Measurements from ENCODE around the gene BUD31.
"Not testable (repeated sequence)": the region's sequence is repeated elsewhere in the genome, so short reads cannot be mapped to it uniquely, and the experiment has no call there.

Gene BUD31

DNA sequence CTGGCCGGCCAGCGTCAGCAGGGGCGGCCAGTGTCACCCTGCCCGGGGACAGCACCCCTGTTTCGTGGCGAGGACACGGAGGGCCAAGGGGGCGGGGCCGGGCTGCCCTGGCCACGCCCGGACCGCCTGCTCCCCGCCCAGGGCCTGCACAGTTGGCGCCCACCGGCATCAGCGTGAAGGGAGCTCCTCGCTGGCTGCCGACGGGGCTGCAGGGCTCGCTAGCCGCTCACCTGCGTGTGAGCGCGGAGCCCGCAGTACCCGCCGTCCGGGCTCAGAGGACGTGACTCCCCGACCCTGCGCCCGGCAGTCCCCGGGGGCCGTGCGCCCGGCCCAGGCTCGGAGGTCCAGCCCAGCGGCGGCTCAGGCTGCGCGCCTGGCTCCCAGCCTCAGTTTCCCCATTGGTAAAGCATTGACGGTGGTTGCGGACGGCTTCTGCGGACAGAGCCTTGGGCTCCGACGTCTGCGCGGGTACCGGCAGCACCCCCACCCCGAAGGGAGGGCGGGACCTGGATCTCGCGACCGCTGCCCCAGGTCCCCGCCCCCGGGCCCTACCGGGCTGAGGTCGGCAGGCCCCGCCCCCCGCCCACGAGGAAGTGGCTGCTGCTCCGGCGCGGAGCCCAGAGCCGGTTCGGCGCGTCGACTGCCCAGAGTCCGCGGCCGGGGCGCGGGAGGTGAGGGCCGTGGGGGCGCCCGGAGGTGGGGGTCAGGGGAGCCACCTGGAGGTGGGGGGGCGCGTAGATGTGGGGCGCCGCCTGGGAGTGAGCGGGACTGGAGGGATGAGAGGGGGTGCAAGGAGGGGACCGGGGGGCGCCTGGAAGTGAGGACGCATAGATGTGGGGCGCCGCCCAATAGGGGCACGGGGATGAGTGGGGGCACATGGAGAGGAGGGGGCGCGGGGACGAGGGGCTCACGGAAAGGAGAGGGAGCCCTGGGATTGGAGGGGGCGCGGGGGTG, 34.4 kb upstream of the BUD31 start, which contains the start of gene ARPC1B:
Gene ARPC1B, plus strand, starts transcription at position 620 of the 954 bp plus-strand sequence. CDS start 10,985 bp downstream, outside the sequence.
- TF ChIP-seq, protein P1, sequence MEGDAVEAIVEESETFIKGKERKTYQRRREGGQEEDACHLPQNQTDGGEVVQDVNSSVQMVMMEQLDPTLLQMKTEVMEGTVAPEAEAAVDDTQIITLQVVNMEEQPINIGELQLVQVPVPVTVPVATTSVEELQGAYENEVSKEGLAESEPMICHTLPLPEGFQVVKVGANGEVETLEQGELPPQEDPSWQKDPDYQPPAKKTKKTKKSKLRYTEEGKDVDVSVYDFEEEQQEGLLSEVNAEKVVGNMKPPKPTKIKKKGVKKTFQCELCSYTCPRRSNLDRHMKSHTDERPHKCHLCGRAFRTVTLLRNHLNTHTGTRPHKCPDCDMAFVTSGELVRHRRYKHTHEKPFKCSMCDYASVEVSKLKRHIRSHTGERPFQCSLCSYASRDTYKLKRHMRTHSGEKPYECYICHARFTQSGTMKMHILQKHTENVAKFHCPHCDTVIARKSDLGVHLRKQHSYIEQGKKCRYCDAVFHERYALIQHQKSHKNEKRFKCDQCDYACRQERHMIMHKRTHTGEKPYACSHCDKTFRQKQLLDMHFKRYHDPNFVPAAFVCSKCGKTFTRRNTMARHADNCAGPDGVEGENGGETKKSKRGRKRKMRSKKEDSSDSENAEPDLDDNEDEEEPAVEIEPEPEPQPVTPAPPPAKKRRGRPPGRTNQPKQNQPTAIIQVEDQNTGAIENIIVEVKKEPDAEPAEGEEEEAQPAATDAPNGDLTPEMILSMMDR (IDR thresholded peaks at IDR 0.05; ENCODE audit: low read depth, low read length), result no peak
- in situ Hi-C loops (cut with HindIII; ENCODE audit: low sequenced_read_pairs), result no loop called here
- H3K4me3 ChIP-seq (ENCODE audit: low read depth, low read length), result peak within 1 kb of the TSS; percentile 64
- peak; percentile 67 for DNase-seq (ENCODE audit: low read depth, low spot score)

DNA sequence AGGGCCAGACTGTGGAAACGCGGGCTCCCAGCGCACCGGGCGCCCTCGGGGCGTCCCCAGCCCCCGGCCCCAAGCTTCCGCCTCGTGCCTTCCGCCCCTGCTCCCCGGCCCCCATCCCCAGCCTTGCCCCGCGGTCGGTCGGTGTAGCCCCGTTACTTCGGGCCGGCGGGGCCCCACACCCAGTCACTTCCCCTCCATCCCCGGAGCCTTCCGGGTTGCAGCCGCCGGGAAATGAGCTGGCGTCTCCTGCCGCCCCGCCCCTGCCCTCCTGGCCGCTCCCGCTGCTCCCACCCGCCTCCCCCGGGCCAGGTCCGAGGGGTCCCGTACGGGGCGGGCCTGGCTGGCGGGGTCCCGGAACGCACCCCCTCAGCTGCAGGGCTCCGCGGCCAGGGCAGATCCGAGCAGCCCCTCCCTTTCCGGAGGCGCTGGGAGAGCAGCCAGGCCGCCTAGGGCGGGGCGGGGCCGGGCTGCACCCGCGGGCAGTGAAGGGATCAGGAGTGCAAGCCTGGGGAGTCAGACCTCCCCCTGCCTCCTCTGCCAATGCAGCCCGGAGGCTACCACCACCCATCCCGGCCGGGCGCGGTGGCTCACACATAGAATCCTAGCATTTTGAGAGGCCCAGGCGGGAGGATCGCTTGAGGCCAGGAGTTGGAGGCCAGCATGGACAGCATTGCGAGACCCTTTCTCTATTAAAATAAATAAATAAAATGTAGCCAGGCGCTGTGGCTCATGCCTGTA, 33.5 kb upstream of the BUD31 start:
- in situ Hi-C loops (cut with HindIII; ENCODE audit: low sequenced_read_pairs), result no loop called here
- DNase-seq (ENCODE audit: low read depth, low spot score), result peak; percentile 67
- TF ChIP-seq, protein P1 (IDR thresholded peaks at IDR 0.05; ENCODE audit: low read depth, low read length), result no peak
- H3K4me3 ChIP-seq (ENCODE audit: low read depth, low read length), result peak overlapping the region; percentile 64

DNA sequence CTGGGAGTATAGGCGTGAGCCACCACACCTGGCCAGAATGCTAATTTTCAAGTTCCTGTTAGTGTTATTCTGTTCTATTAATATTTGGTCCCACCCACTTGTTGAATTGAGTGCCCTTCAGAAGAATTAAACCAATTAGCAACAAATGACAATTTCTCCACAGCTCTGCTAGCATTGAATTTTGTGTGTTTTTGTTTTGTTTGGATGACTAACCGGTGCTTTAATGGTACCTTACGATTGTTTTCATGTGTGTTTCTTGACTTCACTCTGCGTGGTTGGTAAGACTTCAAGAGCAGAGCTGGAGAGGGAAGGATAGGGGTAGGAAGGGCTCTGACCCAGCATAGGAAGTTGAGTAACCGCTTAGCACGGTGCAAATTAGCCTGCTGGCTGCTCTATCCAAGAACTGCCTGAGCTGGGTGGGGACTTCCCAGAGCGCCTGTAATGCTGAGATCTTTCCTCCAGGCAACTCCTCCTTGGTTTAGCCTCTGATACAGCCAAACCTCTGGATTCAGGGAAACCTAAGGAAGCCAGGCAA, 29.7 kb upstream of the BUD31 start:
- TF ChIP-seq, protein P1 (IDR thresholded peaks at IDR 0.05; ENCODE audit: low read depth, low read length), result no peak
- DNase-seq (ENCODE audit: low read depth, low spot score), result peak; percentile 87
- in situ Hi-C loops (cut with HindIII; ENCODE audit: low sequenced_read_pairs), result no loop called here
- no peak overlapping the region for H3K4me3 ChIP-seq (ENCODE audit: low read depth, low read length)

DNA sequence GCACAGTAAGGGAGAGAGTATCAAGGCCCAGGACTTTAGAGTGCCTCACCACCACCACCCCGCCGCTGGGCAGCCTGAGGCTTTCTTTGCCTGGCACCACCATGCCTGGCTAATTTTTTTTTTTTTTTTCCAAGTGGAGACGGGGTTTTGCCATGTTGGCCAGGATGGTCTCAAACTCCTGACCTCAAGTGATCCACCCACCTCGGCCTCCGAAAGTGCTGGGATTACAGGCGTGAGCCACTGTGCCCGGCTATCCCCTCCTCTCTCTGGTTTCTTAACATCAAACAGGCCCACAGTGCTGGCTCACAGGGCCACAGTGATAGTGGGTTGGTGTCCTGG, 29.1 kb upstream of the BUD31 start:
- in situ Hi-C loops (cut with HindIII; ENCODE audit: low sequenced_read_pairs); DNase-seq (ENCODE audit: low read depth, low spot score); H3K4me3 ChIP-seq (ENCODE audit: low read depth, low read length): not testable (repeated sequence)

DNA sequence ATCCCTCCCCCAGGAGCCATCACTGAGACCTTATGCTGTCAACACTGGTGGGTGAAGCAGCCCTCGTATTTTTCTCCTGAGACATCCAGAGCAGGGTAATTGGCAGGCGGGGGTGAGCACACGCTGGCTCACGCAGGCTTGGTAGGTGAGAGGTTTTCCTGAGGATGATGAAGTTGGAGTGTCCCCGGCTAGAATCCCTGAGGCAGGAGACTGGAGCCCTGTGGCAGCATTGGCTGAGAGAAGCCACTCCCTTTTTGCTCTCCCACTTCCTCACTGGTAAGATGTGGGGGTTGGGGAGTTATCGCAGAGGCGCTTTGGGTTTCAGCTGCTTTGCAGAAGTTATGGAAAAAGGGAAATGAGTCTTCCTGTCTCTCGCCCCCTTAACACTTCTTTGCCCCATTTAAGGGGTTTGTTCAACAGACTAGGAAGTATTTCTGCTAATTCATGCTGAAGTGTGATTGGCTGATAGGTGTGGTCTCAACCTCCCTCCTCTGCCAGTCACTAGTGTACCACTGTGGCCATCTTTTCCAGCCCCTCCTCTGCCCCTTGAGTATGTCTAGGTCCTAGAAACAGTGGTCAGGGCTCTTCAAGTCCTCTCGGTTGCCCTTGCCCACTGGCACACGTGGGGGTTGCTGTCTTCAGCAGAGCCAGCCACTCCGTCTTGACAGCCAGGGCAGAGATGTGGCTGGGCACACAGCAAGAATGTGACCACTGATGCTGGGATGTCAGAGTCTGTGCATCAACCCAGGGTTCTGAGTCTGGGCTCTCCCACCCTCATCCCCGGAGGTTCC, 28.5 kb upstream of the BUD31 start:
- H3K4me3 ChIP-seq (ENCODE audit: low read depth, low read length), result no peak overlapping the region
- in situ Hi-C loops (cut with HindIII; ENCODE audit: low sequenced_read_pairs), result no loop called here
- TF ChIP-seq, protein P1 (IDR thresholded peaks at IDR 0.05; ENCODE audit: low read depth, low read length), result no peak
- DNase-seq (ENCODE audit: low read depth, low spot score), result peak; percentile 22

DNA sequence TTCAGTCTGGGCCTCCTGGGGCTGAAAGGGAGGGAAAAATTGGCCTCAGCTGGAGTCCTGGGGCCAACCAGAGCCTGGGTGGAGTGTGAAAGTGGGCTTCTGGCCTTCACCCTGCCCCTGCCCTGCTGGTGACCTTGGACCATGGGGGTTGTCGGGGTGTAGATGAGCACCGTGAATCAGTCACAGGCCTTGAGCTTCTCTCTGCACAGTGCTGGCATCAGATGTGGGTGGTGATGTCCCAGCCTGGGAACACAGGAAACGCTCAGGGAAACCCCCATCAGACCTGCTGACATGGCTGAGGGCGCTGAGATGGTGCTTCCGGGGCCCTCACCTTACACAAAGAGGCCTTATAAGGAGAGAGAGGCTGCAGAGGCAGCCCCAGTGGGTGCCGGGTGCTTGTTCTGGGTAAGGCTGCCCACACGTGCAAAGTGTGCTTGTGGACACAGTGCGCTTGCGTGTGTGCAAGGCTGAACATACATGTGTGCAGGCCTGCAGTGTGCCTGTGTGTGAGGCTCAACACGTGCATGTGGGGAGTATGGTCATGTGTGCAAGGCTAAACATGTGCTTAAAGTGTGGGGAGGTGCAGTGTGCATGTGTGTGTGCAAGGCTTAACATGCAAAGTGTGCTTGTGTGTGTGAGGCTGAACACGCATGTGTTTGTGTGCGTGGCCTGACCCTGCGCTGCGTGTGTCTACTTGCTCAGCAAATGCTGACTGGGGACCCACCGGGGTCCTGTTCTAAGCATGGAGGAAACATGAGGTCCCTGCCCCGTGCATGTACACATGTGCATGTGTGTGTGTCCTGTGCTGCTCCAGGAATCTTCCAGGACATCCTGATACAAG, 27.7 kb upstream of the BUD31 start:
- H3K4me3 ChIP-seq (ENCODE audit: low read depth, low read length), result no peak overlapping the region
- in situ Hi-C loops (cut with HindIII; ENCODE audit: low sequenced_read_pairs), result no loop called here
- DNase-seq (ENCODE audit: low read depth, low spot score), result no peak
- TF ChIP-seq, protein P1 (IDR thresholded peaks at IDR 0.05; ENCODE audit: low read depth, low read length), result no peak

All from astrocyte of the spinal cord (primary cell).